HG02943 (cell line): ENCODE data around the gene RBAK.
"Not testable (repeated sequence)": the region's sequence is repeated elsewhere in the genome, so short reads cannot be mapped to it uniquely, and the experiment has no call there.

Experiments
- ATAC-seq: cut with Tn5 transposase; IDR thresholded peaks from one replicate; pipeline ENCODE4 v1.9.1; 2021; ENCODE audit warnings: mild to moderate bottlenecking, low read depth, moderate library complexity; ENCODE audit not compliant: unreplicated experiment

Gene RBAK

DNA sequence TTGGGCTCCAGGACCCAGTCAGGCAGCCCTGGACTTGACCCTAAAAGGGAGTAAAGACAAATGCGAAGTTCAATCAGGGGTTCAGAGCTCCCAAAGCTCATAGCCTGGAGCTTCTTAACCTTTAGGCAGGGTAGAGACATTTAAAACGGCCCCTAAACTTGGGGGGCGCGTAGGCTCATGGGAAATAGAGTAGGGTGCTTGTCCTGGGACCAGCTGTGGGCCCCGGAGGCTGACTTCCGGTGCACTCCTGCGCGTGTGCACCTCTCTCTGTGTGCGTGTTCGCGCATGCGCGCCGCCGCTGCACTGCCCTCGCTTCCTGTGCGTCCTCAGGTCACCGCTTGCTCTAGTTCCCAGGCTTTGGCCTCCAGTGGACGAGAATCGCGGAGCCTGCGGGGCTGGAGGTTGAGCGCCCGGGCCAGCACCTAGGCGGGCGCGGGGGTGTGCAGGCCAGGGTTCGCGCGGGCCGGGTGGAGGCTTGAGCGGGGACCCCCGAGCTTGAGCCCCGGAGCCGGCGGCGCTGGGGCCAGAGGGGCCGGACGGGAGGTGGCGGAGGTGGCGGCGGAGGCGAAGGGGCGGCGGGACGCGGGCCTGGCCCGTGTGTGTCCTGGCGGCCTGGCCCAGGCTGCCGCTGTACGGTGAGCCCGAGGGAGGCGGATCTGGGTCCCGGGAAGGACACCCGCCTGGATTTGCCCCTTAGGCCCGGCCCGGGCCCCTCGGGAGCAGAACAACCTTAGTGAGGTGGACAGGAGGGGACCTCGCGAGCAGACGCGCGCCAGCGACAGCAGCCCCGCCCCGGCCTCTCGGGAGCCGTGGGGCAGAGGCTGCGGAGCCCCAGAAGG, at the start of gene RBAK:
TSS of gene RBAK (plus strand) at position 303 of the 839 bp plus-strand sequence. CDS start 2,217 bp downstream, outside the sequence.
- ATAC-seq: peak; percentile 99

- ATAC-seq: no peak
These were observed 48.9 kb upstream of the RBAK start for GRCh38 chr7:4996696-4997222.

DNA sequence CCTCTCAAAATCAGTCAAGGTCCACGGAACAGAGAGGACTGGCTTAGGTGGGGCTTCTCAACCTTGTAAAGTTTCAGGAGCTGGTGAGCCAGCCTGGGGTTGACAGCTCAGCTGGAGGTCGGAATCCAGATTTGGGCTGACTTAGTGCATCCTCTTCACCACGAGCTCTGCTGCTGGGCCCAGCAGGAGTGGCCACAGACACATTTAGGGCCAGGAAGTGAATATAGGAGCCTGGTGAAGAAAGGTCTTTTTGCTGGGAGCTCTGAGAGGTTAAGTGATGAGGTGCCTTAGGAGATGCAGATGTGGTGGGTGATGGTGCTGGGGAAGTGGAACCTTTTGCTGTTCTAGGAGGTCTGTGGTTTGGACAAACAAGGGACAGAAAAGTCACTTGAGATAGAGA, 47.4 kb upstream of the RBAK start:
- no peak for ATAC-seq

DNA sequence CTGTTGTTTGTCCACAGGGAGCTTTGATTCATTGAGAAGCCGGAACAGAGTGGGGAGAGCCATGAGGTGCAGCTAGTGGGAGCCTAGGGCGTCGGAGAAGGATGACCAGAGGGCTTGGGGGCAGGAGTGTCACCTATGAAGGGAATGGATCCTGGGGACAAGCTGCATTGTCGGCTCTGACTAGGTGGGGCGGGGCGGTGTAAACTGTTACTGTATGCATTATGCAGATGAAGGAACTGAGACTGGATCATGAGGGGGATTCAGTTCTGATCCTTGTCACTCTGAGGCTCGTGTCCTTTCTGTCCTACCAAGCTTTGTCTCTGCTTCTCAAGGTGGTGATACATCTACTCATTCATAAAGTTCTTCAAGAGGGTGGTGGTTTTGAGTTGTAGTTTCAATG, 46.8 kb upstream of the RBAK start:
- no peak for ATAC-seq

- ATAC-seq: no peak
These were observed 46.2 kb upstream of the RBAK start for GRCh38 chr7:4999369-4999950.

- ATAC-seq: no peak
These were observed 44.7 kb upstream of the RBAK start for GRCh38 chr7:5001003-5001402.

GRCh38 chr7:5001911-5002310, 43.7 kb upstream of the RBAK start:
- no peak for ATAC-seq

GRCh38 chr7:5005066-5005465, 40.6 kb upstream of the RBAK start:
- ATAC-seq: no peak

DNA sequence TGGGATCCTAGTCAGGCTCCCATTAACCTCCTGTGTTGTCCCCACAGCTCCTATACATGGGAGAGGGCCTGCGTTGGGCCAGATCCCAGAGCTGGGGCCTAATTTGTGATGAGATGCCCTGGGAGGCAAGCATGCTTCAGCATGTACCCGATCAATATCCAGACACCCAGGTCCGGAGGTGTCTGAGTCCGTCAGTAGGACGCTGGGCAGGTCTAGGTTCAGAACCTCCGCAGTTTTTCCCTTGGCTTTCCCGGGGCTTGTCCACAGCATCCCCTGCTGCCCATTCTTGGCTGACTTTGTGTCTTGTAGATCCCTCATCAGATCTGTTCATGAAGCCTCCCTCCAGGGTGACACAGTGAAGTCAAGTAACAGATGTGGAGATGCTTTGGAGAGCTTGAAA, 32.7 kb upstream of the RBAK start:
- ATAC-seq: no peak

DNA sequence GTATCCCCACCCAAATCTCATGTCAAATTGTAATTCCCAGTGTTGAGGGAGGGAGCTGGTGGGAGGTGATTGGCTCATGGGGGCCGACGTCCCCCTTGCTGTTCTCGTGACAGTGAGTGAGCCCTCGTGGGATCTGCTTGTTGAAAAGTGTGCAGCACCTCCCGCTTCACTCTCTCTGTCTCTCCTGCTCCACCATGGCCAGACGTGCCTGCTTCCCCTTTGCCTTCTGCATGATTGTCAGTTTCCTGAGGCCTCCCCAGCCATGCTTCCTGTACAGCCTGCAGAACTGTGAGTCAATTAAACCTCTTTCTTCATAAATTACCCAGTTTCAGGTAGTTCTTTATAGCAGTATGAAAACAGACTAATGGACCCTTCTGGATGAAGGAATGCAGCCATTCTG, 29.7 kb upstream of the RBAK start:
- ATAC-seq: not testable (repeated sequence)

DNA sequence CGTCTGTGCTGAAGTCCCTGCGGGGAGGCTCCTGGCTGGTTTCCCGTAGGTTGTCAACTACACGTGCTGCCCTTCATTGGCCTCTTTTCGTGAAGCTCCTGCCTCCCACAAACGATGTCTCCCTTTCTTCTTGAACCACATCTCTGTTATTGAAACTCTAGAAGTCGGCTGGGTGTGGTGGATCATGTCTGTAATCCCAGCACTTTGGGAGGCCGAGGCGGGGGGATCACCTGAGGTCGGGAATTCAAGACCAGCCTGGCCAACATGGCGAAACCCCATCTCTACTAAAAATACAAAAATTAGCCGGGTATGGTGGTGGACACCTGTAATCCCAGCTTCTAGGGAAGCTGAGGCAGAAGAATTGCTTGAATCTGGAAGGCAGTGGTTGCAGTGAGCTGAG, 28.0 kb upstream of the RBAK start:
- not testable (repeated sequence) for ATAC-seq

GRCh38 chr7:5020098-5020497, 25.6 kb upstream of the RBAK start:
- no peak for ATAC-seq

- ATAC-seq: not testable (repeated sequence)
These were observed 24.6 kb upstream of the RBAK start for GRCh38 chr7:5020976-5021550.

- not testable (repeated sequence) for ATAC-seq
These were observed 22.0 kb upstream of the RBAK start for GRCh38 chr7:5023626-5024025.

GRCh38 chr7:5027796-5028410, 17.8 kb upstream of the RBAK start:
- not testable (repeated sequence) for ATAC-seq

GRCh38 chr7:5033186-5033585, 12.5 kb upstream of the RBAK start:
- not testable (repeated sequence) for ATAC-seq

- no peak for ATAC-seq
These were observed 10.4 kb upstream of the RBAK start for GRCh38 chr7:5035276-5035675.

DNA sequence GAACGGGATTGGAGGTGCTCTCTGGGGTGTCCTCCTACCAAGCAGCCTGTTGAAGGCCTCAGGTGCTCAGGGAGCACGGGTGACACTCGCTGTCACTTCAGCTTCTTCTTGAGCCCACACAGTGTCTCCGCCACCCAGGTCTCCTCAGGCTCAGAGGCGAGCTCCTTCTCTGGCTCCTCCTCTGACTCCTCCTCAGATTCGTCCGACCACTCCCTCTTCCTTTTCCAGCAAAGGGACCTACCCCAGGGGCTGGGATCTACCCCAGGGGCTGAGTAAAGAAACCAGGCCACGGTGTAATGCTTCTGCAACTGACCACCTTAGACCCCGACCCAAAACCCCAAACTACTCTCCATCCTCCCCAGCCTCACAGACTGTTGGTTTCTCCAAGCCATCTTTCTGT, 9.2 kb upstream of the RBAK start:
- ATAC-seq: no peak

DNA sequence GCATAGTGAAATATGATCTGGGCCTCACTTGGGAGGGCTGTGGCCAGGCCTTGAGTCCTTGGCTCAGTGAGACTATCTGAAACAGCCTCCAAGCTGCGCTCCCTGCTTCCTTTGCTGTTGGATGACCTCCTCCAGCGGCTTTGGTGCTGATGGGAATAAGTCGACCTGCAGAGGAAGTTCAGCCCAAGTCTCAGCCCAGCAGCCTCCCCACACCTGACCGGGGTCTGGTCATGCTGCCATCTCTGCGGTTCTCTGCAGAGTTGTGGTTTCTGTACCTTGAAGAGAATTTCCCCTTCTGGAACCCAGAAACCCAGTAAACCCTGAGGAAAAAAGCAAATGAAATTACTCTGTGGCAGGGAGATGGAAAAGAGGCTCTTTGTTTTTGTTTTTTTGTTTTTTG, 4.6 kb upstream of the RBAK start:
- no peak for ATAC-seq

DNA sequence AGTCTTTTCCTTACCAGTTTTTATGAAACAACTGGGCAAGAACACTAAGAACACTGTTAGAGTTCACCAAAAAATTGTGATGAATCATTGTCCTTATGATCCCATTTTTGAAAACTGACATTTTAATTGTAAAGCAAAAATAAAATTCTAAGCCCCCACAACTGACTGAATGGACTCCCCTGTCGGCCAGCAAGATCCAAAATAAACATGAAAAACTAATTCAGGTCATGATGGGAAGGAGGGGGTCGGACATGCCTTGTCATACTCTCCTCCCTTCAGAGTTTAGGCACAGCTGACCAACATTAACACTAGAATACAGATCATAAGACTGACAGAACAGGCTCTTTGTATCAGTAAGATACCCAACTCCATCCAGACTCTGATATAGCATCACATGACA, 2.0 kb upstream of the RBAK start:
- ATAC-seq: no peak

GRCh38 chr7:5046397-5046732, 705 bp downstream of the RBAK start:
- ATAC-seq: not testable (repeated sequence)
